Stimulated activated CD8-positive, alpha-beta memory T cell treated with anti-CD3 and anti-CD28 coated beads, Interleukin-4, amount 100 ng/mL, for 1 hour (primary cell): ENCODE measurements around the gene CLCA1.
"Not testable (repeated sequence)": the region's sequence is repeated elsewhere in the genome, so short reads cannot be mapped to it uniquely, and the experiment has no call there.

Experiments
- DNase-seq, 2 donors: peaks; one replicate each; pipeline ENCODE4 v3.0.0-alpha.2; 2020; ENCODE audit warnings: low read depth in 2 of 2, low spot score in 1 of 2

Gene CLCA1

DNA sequence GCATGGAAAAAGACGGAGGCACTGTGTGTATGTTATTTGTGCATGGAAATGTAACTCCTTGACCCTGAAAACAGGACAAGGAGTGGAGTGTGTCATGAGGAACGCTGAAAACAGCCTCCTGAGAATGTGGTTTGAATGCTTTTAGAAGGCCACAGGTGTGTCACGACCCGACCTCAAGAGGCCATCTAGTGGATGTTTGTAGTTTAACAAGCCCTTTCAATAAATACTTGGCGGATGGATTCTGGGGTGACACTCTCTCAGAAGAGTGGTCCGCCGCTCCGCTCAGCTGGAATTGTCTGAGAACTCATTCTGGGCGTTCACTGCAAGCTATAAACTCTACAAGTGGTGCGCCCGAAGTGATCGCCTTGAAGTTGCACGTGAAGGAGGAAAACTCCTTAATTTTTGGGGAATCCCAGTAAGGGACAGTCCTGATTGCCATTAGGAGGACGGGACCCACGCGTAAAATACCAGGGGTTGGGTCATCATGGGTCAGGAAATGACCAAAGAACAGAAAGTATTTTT, 33.5 kb downstream of the CLCA1 start:
- not testable (repeated sequence) for DNase-seq

DNA sequence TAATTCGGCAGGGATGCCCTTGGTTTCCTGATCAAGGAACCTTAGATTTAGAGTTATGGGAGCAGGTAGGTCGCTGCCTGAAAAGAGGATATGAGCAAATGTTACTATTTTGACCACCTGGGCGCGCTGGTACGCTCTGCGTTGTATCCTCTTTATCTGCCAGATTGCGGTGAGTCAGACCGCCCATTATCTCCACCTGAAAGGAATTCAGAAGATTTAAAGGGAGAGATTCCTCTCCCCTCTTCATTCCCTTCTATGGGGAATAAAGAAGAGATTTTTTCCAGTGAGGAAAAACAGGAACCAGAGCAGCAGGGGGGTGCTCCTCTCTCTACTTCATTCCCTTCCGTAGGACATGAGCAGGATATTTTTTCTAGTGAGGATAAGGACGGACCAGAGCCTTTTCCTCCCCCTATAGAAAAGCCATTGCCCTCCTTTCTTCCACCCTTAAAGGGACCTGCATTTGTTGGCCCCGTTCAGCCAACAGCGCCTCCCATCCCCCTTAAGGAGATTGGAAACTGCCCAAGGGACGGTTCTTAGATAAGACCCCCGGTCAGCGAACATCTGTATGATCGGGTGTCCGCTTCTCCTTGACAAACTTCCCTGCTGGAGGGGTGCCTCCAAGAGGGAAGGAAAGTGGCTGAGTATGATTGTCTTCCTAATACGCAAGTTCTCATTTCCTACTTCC, 34.1 kb downstream of the CLCA1 start:
- no peak for DNase-seq

DNA sequence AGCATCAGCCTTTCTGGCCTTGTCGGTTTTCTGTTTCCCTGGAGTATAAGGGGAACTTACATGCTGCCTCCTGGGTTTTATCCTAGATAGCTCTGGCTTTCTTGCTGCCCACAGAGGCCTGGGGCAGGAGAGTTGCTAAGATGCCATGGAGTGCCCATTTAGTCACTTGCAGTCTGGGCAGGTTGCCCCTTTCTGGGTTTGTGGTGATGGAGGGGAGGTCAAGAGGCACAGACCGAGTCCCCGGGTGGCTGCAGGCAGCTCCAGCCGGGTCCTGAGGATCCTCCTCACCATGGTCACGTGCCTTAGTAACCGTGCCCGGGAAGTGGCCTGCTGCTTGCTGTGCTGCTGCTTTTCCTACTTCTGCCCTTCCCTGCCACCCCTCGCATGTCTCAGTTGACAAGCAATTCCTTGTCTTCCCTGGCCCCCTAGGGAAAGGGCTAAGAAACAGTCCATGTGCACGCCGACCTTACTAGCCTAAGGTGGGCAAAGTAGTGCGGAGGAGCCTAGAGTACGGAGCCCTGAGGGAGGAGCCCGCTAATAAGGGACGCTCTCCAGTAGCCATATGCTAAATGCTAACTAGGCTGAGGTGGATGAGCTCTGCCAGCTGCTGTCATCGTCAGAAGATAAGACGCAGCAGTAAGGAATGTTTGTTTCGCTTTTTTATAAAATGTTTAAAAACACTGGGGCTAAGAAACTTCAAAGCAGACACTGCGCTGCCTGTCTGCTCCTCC, 34.8 kb downstream of the CLCA1 start:
- no peak for DNase-seq

DNA sequence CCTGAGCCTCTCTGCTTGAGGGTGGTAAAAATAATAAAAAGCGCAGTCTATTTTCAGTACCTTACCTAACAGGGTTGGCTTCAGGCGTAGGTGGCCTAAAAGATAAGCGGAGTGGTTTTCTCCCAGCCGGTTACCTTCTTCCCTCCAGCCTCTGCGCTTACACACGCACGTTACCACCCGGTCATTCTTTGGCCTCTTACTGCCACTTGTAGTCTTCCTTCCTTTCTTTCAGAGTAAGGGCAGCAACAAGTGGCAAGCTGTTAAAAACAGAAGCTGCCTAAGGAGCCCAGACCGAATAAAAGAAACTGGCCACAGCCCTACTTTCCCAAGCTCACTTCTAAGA, 35.4 kb downstream of the CLCA1 start:
- no peak for DNase-seq

DNA sequence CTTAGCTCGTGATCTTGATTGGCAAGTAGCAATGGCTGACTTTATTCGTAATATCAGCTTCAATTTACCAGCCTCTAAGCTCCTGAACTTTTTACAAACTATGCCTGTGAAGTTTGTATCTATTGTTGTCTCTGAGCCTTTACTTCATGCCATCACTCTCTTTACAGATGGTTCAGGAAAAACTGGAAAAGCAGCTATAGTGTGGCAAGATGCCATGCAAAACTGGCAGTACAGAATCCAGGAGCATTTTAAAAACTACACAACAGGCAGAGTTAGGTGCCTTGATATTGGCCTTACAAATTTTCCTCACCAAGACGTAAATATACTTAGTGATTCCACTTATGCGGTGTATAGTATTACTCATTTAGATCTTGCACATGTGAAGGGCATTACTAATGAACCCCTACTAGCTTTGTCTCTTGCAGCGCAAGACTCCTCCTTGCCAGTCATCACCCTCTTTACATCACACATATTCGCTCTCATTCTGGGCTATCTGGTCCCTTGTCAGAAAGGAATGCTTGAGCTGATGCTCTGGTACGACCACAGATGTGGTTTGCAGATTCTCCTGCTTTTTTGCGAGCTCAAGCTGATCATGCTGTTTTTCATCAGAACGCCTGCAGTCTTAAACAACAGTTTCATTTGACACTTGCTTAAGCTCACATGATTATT, 36.3 kb downstream of the CLCA1 start:
- DNase-seq = no peak

DNA sequence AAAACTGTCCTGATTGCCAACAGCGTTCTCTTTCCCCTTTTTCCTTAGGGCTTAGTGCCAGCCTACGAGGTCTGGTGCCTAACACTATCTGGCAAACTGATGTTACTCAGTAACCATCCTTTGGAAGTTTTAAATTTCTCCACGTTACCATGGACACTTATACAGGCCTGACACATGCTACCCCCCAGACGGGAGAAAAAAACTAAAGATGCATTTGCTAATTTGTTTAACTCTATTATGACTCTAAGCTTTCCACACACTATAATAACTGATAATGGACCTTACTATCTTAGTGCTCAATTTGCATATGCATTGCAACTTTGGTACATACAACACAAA, 36.8 kb downstream of the CLCA1 start:
- DNase-seq = no peak

DNA sequence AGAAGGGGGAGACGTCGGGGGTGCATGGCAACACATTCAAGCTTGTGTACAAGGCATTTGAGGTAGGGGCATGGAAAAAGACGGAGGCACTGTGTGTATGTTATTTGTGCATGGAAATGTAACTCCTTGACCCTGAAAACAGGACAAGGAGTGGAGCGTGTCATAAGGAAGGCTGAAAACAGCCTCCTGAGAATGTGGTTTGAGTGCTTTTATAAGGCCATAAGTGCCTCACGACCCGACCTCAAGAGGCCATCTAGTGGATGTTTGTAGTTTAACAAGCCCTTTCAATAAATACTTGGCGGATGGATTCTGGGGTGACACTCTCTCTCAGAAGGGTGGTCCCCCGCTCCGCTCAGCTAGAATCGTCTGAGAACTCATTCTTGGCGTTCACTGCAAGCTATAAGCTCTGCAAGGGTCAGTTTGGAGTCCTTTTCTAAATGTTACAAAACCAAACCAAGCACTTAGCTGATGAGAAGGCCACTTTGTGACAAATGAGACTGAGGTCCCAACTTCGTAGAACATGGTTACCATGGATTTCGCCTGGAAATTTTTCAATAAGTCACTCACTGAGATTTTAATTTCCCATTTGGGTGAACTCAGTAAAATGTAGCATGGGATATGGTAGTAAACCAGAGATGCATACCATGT, 39.3 kb downstream of the CLCA1 start:
- DNase-seq = no peak

DNA sequence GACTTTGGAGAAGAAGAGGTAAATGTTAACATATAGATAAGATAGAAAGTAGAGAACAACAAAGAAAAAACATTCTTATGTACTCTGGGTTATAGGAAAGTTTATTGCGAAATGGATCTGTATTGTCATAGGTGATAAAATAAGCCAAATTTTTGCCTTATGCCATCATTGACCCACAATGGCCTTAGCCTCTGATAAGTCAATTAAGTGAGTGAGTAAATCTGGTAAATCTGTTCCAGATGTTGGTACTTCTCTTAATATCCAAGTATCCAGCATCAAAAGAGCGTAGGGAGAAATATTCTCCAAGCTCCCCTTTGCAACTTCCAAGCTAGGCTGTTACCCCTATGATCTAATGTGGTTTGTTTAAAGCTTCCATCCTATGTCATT, 39.8 kb downstream of the CLCA1 start:
- DNase-seq = no peak

DNA sequence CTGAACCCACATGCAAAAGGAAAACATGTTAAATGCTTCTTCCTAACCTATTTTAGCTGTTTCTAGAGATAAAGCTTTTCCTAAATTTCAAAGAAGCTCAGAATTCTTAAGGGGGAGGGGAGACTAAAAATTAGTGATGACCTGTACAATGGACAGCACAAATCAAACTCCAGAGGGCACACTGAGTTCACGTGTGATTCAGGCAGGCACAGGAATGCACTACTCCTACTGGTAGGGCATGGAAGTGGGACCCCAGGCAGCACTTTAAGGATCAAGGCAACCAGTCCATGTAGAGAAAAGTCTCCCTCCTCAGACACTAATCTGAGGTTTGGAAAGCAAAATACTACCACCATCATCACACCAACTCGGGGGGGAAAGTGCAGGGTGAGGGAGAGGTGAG, 46.9 kb downstream of the CLCA1 start:
- no peak for DNase-seq

DNA sequence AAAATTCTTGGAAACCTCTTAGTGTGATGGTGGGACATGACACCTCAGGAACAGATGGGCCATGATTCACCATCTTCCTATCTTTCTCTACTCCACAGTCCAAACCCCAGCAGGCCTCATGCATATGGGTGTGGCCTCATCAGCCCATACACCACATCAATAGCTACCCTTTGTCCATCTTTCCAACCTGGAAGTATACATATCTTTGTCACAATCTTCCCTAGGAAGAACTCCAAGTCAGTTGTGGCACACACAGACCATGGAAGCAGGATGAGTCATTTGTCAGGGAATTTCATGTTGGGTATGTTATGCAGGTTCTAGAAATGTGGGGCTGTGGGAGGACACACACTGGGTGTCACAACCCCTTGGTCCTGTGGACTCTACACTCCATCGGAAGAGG, 47.6 kb downstream of the CLCA1 start:
- DNase-seq = no peak

DNA sequence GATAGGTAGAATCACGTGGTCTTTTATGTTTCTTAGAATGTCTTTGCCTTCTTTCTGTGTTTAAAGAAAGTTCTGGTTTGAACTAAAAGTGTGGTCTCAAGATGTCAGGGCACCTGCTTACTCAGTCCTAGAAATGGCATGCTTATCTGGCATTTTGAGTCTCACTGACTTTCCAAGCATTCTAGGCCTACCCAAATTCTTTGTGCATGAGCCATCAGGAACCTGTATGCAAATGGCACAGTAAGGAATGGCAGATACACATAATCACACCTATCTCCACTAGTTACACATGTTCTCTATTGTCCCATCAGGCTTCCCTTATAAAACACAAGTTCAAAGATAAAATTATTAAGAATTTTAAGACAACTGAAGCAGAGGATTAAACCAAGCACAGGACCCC, 48.6 kb downstream of the CLCA1 start:
- DNase-seq = no peak

DNA sequence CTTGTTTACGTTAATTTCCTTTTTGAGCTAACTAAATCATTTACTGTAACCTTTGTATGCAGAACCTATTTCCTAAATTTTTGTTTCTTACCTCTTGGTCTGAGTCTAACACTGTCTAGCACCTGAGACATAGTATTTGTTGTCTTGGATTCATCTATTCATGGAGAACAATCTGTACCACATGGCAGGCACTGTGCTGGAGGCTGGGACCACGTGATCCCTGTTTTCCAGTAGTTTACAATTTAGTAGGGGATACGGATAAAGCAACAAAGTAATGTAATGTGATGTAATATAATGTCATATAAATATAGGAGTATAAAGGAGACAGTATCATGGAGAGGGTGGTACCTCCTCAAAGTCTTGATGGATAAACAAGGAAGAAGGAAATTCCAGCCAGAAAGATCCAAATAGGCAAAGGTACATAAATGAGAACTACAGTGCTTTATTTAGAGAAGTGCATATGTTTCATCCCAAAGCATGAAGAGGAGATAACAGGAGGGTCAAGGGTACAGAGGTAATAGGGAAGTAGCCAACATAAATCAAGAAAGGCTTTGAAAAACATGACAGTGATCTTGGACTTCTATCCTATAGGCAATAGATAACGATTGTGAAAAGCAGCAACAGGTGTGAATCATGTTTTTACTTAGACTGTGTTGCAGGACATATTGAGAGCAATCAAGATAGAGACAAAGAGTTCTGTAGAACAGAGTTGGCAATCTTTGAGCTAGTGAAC, 52.2 kb downstream of the CLCA1 start:
- DNase-seq = no peak

DNA sequence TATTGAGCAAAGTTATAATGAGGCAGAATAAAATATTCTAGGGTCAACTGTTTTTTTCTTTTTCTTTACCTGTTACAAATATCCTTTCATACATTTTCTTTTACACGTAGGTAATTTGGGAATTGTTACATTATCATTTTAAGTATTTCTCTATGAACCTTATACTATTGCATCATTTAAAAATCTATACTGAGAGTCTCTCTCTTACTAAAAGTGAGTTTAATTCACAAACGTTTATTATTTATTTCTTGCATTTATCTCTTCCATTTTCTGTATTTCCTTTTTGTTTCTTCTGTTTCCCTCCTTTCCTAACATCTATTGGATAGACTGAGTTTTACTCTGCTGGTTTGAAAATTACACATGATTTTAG, 52.8 kb downstream of the CLCA1 start:
- DNase-seq = no peak

DNA sequence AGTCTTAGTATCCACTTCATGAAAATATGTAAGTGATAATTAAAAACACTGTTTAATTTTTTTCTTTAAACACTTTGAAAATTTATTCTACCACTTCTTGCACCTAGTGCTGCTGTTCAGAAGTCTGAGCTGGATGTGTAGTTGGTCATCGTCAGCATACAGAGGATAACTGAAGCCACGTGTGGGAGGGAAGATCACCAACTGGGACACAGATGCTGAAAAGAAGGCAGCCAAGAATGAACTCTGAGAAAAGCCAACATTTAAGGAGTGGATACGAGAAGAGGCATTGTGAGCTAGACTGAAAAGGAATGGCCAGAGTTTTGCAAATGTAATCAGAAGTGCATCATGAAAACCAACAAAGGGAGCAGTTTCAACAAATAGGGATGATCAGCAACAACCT, 53.5 kb downstream of the CLCA1 start:
- no peak for DNase-seq

DNA sequence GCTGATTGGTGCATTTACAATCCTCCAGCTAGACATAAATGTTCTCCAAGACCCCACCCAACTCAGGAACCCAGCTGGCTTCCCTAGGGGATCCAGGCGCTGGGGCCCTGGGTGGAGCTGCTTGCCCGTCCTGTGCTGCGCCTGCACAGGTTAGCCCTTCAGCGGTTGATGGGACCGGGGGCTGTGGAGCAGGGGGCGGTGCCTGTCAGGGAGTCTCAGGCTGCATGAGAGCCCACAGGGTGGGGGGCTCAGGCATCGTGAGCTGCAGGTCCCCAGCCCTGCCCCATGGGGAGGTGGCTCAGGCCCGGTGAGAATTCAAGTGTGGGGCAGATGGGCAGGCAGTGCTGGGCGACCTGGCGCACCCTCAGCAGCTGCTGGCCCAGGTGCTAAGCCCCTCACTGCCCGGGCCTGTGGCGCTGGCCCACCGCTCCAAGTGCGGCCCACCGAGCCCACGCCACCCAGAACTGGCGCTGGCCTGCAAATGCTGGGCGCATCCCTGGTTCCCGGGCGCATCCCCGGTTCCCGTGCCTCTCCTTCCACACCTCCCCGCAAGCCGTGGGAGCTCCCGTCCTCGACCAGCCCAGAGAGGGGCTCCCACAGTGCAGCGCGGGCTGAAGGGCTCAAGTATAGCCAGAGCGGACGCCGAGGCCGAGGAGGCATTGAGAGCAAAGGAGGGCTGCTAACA, 55.1 kb downstream of the CLCA1 start:
- DNase-seq = no peak

DNA sequence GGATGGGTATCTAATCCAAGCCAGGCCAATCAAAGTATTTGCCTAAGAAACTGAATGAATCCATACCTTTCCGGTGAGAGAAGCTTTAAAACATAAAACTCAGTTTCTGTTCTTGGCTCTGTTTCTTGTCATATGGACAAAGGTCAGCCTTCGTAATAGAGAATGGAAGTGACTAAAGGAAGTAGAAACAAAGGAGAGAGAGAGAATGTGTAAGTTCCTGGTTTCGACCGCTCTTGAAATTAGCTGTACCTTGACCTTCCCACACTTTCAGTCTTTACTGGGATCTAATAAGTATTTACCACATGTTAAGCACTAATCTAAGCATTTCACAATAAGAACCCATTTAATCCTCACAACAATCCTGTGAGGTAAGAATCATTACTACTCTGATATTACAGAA, 58.6 kb downstream of the CLCA1 start:
- no peak for DNase-seq

DNA sequence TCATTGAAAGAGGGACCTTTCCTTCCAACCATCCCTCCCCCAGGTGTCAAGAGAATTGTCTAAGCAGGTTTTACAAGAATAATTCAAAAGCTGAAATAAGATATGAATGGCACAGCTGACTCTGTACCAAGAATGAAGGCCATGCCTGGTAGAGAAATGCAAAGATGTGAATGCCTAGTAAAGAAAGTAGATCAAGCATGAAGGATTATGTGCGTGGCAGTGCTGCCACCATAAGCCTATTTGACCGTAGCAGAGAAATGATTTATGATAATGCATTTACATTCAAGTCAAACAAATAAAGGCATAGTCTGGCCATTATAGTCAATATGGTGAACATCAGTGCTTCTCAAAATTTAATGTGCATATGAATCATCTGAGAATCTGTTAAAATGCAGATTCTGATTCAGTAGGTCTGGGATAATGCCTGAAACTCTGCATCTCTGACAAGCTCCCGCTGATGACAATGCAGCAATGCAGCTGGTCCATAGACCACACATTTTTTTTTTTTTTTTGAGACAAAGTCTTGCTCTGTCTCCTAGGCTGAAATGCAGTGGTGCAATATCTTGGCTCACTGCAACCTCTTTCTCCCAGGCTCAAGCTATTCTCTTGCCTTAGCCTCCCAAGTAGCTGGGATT, 61.6 kb downstream of the CLCA1 start:
- no peak for DNase-seq

DNA sequence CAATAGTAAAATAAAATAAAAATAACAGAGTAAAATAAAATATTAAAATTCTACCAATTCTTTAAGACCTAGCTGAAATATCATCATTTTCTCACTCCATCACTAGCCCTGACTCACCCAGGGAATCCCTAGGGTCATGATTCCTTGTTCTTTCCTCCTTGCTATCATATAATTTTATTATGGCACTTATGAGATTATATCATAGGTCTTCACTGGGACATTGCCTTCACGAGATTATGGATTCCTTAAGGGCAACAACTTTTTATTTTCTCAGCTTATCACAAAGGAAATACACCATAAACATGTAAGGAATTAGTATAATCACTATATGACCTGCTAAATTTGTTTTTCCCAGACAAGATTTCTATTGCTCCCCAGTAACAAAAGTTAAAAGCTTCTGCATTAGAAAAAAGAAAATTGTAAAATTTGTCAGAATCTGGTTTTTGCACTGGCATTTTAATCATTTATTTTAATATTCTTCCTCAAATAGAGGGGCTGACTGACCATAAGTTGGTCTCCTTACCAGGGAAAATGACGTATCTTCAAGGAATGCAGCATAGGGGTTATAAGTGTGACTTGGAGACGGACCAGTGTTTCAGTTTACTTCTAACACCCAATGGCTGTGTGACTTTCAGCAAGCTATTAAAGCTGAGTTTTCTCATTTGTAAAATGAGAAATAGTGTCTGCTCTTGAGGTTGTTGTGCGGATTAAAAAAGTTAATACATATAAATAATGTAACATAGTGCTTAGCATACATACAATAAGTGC, 69.4 kb downstream of the CLCA1 start:
- no peak for DNase-seq

DNA sequence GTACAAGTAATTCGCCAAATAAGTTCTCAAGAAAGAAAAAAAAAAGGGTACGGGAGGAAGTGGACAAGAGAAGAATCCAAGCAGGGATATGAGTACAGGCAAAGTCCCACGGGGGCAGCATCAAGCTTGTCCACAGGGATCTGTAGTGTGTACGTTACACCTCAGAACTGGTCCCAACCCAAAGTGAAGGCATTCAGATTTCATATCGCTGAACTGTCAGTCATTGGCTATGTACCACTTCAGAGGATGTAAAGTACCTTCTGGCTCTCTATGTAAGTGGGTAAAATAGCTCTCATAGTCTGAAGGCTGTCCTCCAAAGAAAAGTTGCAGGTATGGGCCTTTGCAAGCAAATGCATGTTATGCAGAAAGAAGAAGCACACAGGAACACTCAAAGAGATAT, 70.0 kb downstream of the CLCA1 start:
- DNase-seq = no peak

DNA sequence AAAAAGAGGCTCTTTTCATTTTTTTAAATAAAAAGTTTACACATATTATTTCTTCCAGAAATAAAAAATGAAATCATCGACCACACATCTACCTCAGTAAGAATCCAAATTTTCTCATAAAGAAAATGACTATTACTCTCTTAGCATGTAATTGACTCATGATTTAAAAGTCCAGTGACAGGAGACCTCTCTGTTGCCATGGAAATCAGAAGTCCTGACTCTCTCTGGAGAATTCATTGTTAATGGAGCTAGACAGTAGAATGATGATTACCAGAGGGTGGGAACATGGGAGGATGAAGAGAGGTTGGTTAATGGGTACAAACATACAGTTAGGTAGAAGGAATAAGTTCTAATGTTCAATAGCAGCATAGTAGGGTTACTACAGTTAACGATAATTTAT, 73.1 kb downstream of the CLCA1 start:
- no peak for DNase-seq
